Fibroblast of skin of right quadriceps (primary cell): Measurements from ENCODE around the gene BPGM.

Source experiments
- DNase-seq: peaks from one replicate; pipeline ENCODE4 v3.0.0-alpha.2; 2013

The BPGM gene

GRCh38 chr7:134723892-134724291, 77.2 kb downstream of the BPGM start:
- DNase-seq = no peak

GRCh38 chr7:134724606-134725005, 78.0 kb downstream of the BPGM start:
- DNase-seq = peak; percentile 57

- DNase-seq = no peak
Observed at GRCh38 chr7:134726581-134726980, 79.9 kb downstream of the BPGM start.

GRCh38 chr7:134727711-134728110, 81.1 kb downstream of the BPGM start:
- peak; percentile 65 for DNase-seq
